ENCODE results near the gene TRAPPC6A.

The TRAPPC6A gene

DNA sequence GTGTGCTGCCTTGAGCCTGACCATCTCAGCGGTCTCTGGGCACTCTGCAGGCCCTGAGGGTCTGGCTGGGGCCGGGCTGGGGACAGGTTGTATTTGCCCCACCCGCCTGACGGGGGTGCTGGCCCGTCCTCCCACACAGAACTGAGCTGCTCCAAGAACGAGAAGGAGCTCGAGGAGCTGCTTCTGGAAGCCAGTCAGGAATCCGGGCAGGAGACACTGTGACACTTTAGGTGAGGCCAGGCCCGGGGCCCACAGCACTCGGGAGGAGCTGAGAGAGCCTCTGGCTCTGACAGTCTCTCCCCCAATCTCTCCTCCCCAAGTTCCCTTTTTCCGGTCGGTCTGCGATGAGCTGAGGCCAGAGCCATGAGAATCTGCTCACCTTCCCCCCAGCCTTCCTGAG is 31.8 kb downstream of the TRAPPC6A start:
- H3K4me3 ChIP-seq (ENCODE audit: extremely low read depth, insufficient read depth, low read length, poor library complexity, severe bottlenecking) = no peak overlapping the region
- H3K4me1 ChIP-seq (ENCODE audit: control insufficient read depth, insufficient read depth, low read length, poor library complexity, severe bottlenecking) = no peaks in the 10 kb centered on the region
- H3K36me3 ChIP-seq (ENCODE audit: control insufficient read depth, insufficient read depth, low read length) = peaks cover 43% of the 10 kb centered on the region
- no peaks in the 10 kb centered on the region for H3K9me3 ChIP-seq (ENCODE audit: control insufficient read depth, low read length)
- 89 to 92% methylated on average over 9 to 10 of the region's 13 CpGs for WGBS, 2 experiments (ENCODE audit: insufficient coverage in 2 of 2)
- H3K27ac ChIP-seq (ENCODE audit: low read depth, low read length, severe bottlenecking) = no peak overlapping the region

DNA sequence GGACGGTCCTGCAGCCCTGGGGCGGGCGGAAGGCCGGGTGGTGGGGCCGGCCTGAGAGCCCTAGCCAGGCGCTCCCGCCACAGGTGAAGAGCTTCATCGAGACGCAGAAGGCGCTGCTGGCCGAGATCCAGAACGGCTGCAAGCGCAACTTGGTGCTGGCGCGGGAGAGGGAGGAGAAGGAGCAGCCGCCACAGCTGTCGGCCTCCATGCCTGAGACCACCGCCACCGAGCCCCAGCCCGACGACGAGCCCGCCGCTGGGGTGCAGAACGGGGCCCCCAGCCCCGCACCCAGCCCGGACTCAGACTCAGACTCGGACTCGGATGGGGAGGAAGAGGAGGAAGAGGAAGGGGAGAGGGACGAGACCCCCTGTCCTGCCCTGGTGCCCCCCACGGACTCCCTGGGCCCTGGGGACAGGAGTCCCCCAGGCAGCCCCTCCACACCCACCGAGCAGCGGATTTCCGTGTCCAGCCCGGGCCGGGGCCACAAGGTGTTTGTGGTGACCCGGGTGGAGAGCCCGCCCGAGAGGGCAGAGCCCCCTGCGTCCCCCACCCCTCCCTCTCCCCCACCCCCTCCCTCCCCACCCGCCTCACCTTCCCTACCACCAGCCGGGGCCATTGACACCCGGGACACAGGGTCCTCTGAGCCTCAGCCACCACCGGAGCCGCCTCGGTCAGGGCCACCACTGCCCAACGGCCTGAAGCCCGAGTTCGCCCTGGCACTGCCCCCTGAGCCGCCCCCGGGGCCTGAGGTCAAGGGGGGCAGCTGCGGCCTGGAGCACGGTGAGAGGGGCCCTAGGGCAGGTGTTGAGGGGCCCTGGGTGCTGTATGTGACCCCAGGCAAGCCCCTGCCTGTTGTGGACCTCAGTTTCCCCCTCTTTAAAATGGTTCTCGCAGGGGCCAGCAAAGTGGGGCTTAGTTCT is 32.5 kb downstream of the TRAPPC6A start:
- H3K36me3 ChIP-seq (ENCODE audit: control insufficient read depth, insufficient read depth, low read length) = peaks cover 49% of the 10 kb centered on the region
- no peak overlapping the region for H3K4me3 ChIP-seq (ENCODE audit: extremely low read depth, insufficient read depth, low read length, poor library complexity, severe bottlenecking)
- H3K27ac ChIP-seq (ENCODE audit: low read depth, low read length, severe bottlenecking) = no peak overlapping the region
- no peaks in the 10 kb centered on the region for H3K9me3 ChIP-seq (ENCODE audit: control insufficient read depth, low read length)
- 97 to 98% methylated on average over 36 of the region's 54 CpGs for WGBS, 2 experiments (ENCODE audit: insufficient coverage in 2 of 2)
- H3K4me1 ChIP-seq (ENCODE audit: control insufficient read depth, insufficient read depth, low read length, poor library complexity, severe bottlenecking) = no peaks in the 10 kb centered on the region

DNA sequence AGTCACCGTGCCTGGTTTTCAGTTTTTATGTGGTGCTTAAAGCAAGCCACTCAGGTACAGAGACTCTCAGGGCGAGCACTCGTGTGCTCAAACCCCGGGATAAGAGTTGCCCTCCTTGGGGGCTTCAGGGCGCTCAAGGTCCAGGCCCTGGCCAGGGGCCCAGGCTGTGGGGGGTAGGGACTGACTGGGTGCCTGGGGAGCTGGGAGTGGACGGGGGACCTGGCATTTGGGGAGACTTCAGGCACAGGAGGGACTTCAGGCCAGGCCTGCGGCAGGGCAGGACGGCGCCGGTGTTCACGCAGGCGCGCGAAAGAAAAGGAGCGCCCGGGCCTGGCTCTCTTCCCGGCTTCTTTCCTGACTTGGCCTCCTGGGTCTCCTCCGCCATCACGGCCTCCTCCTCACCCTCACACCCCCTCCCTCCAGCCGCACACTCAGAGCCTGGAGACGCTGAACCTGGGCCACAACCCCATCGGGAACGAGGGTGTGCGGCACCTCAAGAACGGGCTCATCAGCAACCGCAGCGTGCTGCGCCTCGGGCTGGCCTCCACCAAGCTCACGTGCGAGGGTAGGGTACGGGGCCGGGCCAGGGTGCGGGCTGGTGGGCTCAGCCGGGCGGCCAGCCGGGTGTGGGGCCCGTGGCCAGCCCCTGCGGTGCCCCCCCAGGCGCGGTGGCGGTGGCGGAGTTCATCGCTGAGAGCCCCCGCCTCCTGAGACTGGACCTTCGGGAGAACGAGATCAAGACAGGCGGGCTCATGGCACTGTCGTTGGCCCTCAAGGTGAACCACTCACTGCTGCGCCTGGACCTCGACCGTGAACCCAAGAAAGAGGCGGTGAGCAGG is 33.4 kb downstream of the TRAPPC6A start:
- no peak overlapping the region for H3K4me3 ChIP-seq (ENCODE audit: extremely low read depth, insufficient read depth, low read length, poor library complexity, severe bottlenecking)
- H3K36me3 ChIP-seq (ENCODE audit: control insufficient read depth, insufficient read depth, low read length) = peaks cover 52% of the 10 kb centered on the region
- no peaks in the 10 kb centered on the region for H3K4me1 ChIP-seq (ENCODE audit: control insufficient read depth, insufficient read depth, low read length, poor library complexity, severe bottlenecking)
- no peak overlapping the region for H3K27ac ChIP-seq (ENCODE audit: low read depth, low read length, severe bottlenecking)
- no peaks in the 10 kb centered on the region for H3K9me3 ChIP-seq (ENCODE audit: control insufficient read depth, low read length)
- WGBS, 2 experiments (ENCODE audit: insufficient coverage in 2 of 2) = 97 to 99% methylated on average over 45 to 49 of the region's 53 CpGs

DNA sequence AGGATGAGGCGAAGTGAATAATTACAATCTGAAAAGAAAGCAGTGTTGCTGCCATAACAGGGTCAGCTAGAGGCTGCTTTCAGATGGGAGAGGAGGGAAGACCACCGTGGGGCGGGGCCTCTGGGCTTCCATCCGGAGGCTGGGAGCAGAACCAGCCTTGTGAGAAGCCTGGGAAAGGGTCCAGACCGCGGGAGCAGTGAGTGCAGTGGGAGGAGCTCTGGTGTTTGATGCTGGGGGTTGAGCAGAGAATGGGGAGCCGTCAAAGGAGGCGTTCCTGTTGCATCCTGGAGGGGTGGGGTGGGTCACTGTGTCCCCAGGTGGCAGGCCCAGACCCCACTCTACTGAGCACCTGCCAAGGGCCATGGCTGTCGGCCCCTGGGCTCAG is 35.3 kb downstream of the TRAPPC6A start:
- peaks cover 47% of the 10 kb centered on the region for H3K36me3 ChIP-seq (ENCODE audit: control insufficient read depth, insufficient read depth, low read length)
- no peak overlapping the region for H3K27ac ChIP-seq (ENCODE audit: low read depth, low read length, severe bottlenecking)
- no peaks in the 10 kb centered on the region for H3K9me3 ChIP-seq (ENCODE audit: control insufficient read depth, low read length)
- WGBS, 2 experiments (ENCODE audit: insufficient coverage in 2 of 2) = 88 to 96% methylated on average over 5 to 9 of the region's 9 CpGs
- no peak overlapping the region for H3K4me3 ChIP-seq (ENCODE audit: extremely low read depth, insufficient read depth, low read length, poor library complexity, severe bottlenecking)
- H3K4me1 ChIP-seq (ENCODE audit: control insufficient read depth, insufficient read depth, low read length, poor library complexity, severe bottlenecking) = no peaks in the 10 kb centered on the region

DNA sequence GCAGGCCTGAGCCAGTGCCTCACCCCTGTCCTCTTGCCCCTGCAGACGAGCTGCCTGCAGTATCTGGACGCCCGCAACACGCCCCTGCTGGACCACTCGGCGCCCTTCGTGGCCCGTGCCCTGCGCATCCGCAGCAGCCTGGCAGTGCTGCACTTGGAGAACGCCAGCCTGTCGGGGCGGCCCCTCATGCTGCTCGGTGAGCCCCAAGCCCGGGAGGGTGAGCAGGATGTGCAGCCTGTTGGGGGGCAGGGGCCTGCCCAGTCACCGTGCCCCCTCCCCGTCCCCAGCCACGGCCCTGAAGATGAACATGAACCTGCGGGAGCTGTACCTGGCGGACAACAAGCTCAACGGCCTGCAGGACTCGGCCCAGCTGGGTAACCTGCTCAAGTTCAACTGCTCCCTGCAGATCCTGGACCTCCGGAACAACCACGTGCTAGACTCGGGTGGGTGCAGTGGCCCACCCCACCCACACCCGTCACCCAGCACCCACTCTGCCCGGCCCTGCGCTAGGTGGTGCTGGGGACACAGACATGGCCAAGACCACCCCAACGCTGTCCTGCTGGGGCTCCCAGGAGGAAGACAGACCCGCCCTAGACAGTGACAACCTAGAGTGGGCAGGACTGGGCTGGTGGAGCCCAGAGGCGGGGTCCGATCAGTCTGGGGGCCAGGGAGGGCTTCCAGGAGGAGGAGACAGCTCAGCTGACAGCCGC is 35.9 kb downstream of the TRAPPC6A start:
- 97% methylated on average over 28 to 33 of the region's 33 CpGs for WGBS, 2 experiments (ENCODE audit: insufficient coverage in 2 of 2)
- H3K4me3 ChIP-seq (ENCODE audit: extremely low read depth, insufficient read depth, low read length, poor library complexity, severe bottlenecking) = no peak overlapping the region
- no peak overlapping the region for H3K27ac ChIP-seq (ENCODE audit: low read depth, low read length, severe bottlenecking)
- no peaks in the 10 kb centered on the region for H3K9me3 ChIP-seq (ENCODE audit: control insufficient read depth, low read length)
- no peaks in the 10 kb centered on the region for H3K4me1 ChIP-seq (ENCODE audit: control insufficient read depth, insufficient read depth, low read length, poor library complexity, severe bottlenecking)
- peaks cover 45% of the 10 kb centered on the region for H3K36me3 ChIP-seq (ENCODE audit: control insufficient read depth, insufficient read depth, low read length)

DNA sequence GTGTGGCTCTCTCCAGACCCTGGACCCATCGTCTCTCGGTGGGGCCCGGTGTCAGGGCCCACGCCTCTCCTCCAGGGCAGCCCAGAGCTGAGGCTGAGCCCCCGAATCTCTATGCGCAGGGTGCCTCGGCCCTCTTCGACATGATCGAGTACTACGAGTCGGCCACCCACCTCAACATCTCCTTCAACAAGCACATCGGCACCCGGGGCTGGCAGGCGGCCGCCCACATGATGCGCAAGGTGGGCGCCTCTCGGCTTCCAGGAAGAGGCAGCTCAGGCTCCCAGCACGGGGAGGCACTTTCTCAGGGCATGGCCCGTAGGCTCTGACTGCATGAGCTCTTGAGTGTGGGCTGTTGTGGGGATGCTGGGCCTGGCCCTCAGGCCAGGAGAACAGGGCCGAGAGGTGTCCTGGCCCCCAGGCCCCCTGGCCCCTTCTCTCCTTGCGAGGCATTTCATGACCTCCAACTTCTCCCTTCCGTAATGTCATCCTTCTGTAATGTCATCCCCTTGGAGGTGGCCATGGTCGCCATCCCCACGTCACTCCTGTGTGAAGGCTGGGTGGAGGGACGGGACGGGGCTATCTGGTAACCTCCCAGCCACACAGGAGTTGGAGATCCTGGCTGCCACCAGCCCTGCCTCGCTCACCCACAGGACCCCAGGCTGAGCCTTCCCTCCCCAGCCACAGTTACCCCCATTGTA is 36.7 kb downstream of the TRAPPC6A start:
- peaks cover 40% of the 10 kb centered on the region for H3K36me3 ChIP-seq (ENCODE audit: control insufficient read depth, insufficient read depth, low read length)
- H3K4me3 ChIP-seq (ENCODE audit: extremely low read depth, insufficient read depth, low read length, poor library complexity, severe bottlenecking) = no peak overlapping the region
- WGBS, 2 experiments (ENCODE audit: insufficient coverage in 2 of 2) = 92 to 98% methylated on average over 19 to 22 of the region's 28 CpGs

DNA sequence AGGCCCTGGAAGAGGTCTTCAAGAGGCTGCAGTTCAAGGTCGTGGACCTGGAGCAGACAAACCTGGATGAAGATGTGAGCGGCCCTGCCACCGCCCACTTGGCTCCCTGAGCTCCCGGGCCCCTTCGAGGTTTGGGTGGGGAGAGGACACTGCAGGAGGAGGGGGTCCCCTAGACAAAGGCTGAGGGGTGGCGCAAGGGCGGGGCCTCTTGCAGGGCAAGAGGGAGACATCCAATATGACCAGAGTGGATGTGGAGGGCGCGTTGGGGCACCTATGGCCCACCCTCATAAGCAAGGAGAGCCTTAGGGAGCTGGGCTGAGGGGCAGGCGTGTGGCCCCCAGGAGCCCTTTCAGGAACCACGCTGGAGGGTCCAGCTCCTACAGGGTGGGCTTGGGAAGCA is 37.5 kb downstream of the TRAPPC6A start:
- H3K36me3 ChIP-seq (ENCODE audit: control insufficient read depth, insufficient read depth, low read length) = peaks cover 37% of the 10 kb centered on the region
- no peak overlapping the region for H3K4me3 ChIP-seq (ENCODE audit: extremely low read depth, insufficient read depth, low read length, poor library complexity, severe bottlenecking)
- no peak overlapping the region for H3K27ac ChIP-seq (ENCODE audit: low read depth, low read length, severe bottlenecking)
- peaks cover 7% of the 10 kb centered on the region for H3K4me1 ChIP-seq (ENCODE audit: control insufficient read depth, insufficient read depth, low read length, poor library complexity, severe bottlenecking)
- no peaks in the 10 kb centered on the region for H3K9me3 ChIP-seq (ENCODE audit: control insufficient read depth, low read length)
- 97 to 98% methylated on average over 5 to 10 of the region's 11 CpGs for WGBS, 2 experiments (ENCODE audit: insufficient coverage in 2 of 2)

More for the DNA sequence above, 36.7 kb downstream of the TRAPPC6A start:
- Histone ChIP-seq H3K27ac (ENCODE audit: low read depth, low read length, severe bottlenecking) (no peak overlapping the region), H3K9me3 (ENCODE audit: control insufficient read depth, low read length) (no peaks in the 10 kb centered on the region), H3K4me1 (ENCODE audit: control insufficient read depth, insufficient read depth, low read length, poor library complexity, severe bottlenecking) (peaks cover 3% of the 10 kb centered on the region)

DNA sequence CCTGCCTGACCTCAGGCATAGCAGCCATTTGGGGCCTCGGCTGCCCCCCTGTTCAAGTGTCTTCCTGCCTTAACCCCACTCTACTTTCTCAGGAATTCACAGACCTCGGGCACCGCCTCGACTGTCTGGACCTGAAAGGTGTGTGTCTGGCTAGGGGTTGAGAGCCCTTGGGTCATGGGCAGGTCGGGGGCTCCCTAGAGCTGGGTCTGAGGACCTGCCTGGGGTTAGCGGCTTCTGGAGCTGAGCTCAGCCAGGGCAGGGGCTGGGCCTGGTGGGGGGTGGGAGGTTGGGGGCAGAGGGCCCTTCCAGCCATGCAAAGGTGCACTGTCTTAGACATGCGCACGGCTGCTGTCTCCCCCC is 37.9 kb downstream of the TRAPPC6A start:
- Histone ChIP-seq H3K27ac (ENCODE audit: low read depth, low read length, severe bottlenecking) (no peak overlapping the region), H3K9me3 (ENCODE audit: control insufficient read depth, low read length) (no peaks in the 10 kb centered on the region), H3K36me3 (ENCODE audit: control insufficient read depth, insufficient read depth, low read length) (peaks cover 37% of the 10 kb centered on the region), H3K4me1 (ENCODE audit: control insufficient read depth, insufficient read depth, low read length, poor library complexity, severe bottlenecking) (peaks cover 7% of the 10 kb centered on the region), H3K4me3 (ENCODE audit: extremely low read depth, insufficient read depth, low read length, poor library complexity, severe bottlenecking) (no peak overlapping the region)
- WGBS, 2 experiments (ENCODE audit: insufficient coverage in 2 of 2) = 96 to 100% methylated on average over 3 to 4 of the region's 8 CpGs

DNA sequence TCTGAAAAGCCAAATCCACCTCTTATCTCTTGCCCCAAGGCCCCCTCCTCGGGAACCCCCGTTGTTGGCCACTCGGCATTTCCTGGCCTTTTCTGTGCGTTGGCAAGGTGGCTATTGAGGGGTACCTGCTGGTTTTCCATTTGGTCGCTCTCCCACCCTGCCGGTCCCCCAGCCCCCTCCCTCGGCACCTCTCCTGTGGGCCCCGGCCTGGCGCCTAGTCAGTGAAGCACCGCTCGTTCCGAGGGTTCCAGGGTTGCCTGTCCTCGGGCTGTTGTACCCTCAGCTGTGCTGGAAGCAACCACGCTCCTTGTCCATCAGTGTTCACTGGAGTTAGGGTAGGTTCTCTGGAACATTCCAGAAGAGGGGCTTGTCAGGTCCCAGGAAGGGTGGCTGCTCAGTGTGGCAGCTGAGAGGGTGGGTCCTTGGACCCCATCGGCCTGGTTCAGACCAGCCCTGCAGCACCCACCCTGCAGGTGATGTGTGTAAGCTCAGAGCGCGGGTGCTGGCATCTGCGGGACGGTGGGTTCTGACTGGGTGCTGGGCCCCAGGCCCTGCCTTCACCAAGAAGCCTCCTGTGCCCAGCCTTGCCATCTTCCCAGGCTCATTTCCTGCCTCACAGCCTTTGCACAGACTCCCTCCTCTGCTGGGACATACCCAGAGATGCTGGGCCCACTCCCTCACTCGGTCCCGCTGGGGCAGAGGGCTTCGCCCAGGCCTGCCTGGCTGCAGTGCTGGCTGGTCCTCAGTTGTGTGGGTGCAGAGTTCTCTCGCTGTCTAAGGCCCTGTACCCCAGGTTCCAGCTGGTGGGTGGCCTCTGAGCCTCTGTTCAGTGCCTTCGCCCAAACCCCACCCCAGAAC is 38.5 kb downstream of the TRAPPC6A start:
- WGBS, 2 experiments (ENCODE audit: insufficient coverage in 2 of 2) = 98% methylated on average over 13 to 24 of the region's 24 CpGs
- Histone ChIP-seq H3K4me3 (ENCODE audit: extremely low read depth, insufficient read depth, low read length, poor library complexity, severe bottlenecking) (no peak overlapping the region), H3K27ac (ENCODE audit: low read depth, low read length, severe bottlenecking) (no peak overlapping the region), H3K4me1 (ENCODE audit: control insufficient read depth, insufficient read depth, low read length, poor library complexity, severe bottlenecking) (peaks cover 7% of the 10 kb centered on the region), H3K36me3 (ENCODE audit: control insufficient read depth, insufficient read depth, low read length) (peaks cover 35% of the 10 kb centered on the region), H3K9me3 (ENCODE audit: control insufficient read depth, low read length) (no peaks in the 10 kb centered on the region)
